Endothelial cell (in vitro differentiated cells): Measurements from ENCODE around the gene RTL5. TPM values are rescaled to one million over a fixed set of nuclear protein-coding genes. Genes with fewer than 3 reads are reported as not detected.

Experiments
- DNase-seq: peaks from one replicate; pipeline ENCODE4 v3.0.0; 2021; ENCODE audit warnings: low spot score
- H3K27ac Mint-ChIP-seq: one replicate; pipeline ENCODE4 v1.8.0; 2021; ENCODE audit warnings: mixed read lengths, inconsistent platforms; ENCODE audit not compliant: unreplicated experiment
- H3K27me3 Mint-ChIP-seq: one replicate; pipeline ENCODE4 v1.8.0; 2021; ENCODE audit warnings: mild to moderate bottlenecking, moderate library complexity, mixed read lengths, inconsistent platforms; ENCODE audit not compliant: unreplicated experiment
- H3K36me3 Mint-ChIP-seq: one replicate; pipeline ENCODE4 v1.8.0; 2021; ENCODE audit warnings: mild to moderate bottlenecking, low read depth, mixed read lengths, inconsistent platforms; ENCODE audit not compliant: unreplicated experiment
- H3K4me1 Mint-ChIP-seq: one replicate; pipeline ENCODE4 v1.8.0; 2021; ENCODE audit warnings: mild to moderate bottlenecking, mixed read lengths, inconsistent platforms; ENCODE audit not compliant: unreplicated experiment
- H3K4me3 Mint-ChIP-seq: one replicate; pipeline ENCODE4 v1.8.0; 2021; ENCODE audit warnings: mild to moderate bottlenecking, mixed read lengths, inconsistent platforms; ENCODE audit not compliant: unreplicated experiment
- H3K9me3 Mint-ChIP-seq: one replicate; pipeline ENCODE4 v1.8.0; 2021; ENCODE audit warnings: mixed read lengths, inconsistent platforms; ENCODE audit not compliant: unreplicated experiment
- CTCF ChIP-seq: fragments of 200-600 bp; sonication (generic); IDR thresholded peaks from one replicate; pipeline ENCODE4 v1.5.0; 2021; ENCODE audit warnings: antibody characterized with exemption; ENCODE audit not compliant: unreplicated experiment
- total RNA-seq: library from RNA; stranded (reverse); fragmentation: NEBNext Ultra II Directional; extraction: Animal tissue kit (Norgen Biotek cat#: 25700); gene quantifications from one replicate; pipeline ENCODE4 v1.2.1, GENCODE V29; 2021; ENCODE audit not compliant: unreplicated experiment

The RTL5 gene
- total RNA-seq, 1 donor from 2014 or later, result 8.5 TPM

DNA sequence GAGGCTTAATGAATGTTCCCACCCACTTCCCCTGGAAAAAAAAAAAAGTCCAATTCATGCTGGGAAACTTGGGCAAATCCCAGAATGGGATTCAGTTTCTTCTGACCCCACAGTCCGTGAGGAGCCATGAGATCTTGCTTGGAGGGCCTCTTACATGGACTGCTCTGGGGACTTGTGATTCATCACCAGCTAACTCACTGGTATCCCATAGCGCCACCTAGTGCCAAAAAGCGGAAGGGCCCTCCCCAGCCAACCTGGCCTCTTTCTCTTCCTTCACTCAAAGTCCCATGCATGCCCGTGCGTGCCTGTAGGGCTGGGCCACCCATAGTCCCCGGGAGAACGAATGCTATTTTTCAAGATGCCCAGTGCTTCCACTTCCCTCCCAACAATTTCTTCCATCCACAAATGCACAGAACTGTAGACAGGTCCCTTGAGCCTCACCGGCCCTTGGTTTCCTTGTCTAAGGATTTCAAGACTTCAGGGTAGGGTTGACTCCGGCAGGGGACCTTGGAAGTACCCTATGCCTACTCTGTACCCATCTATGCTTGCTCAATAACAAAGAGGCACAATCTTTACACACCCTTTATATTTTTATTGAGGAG is 5.1 kb downstream of the RTL5 start:
- no peak overlapping the region for H3K4me3 Mint-ChIP-seq
- peaks cover 18% of the 10 kb centered on the region for H3K36me3 Mint-ChIP-seq
- H3K27me3 Mint-ChIP-seq, result peaks cover 6% of the 10 kb centered on the region
- TF ChIP-seq CTCF, result peak; percentile 72
- peaks cover 71% of the 10 kb centered on the region for H3K4me1 Mint-ChIP-seq
- H3K9me3 Mint-ChIP-seq, result no peaks in the 10 kb centered on the region
- peak overlapping the region; percentile 68 for H3K27ac Mint-ChIP-seq
- peak; percentile 79 for DNase-seq

- Mint-ChIP-seq H3K9me3 (no peaks in the 10 kb centered on the region), H3K4me3 (no peak overlapping the region), H3K36me3 (peaks cover 18% of the 10 kb centered on the region), H3K27me3 (peaks cover 6% of the 10 kb centered on the region), H3K27ac (peak overlapping the region; percentile 68), H3K4me1 (peaks cover 73% of the 10 kb centered on the region)
- no peak for DNase-seq
- no peak for TF ChIP-seq CTCF
Observed at GRCh38 chrX:72126048-72126415, 5.7 kb downstream of the RTL5 start.

DNA sequence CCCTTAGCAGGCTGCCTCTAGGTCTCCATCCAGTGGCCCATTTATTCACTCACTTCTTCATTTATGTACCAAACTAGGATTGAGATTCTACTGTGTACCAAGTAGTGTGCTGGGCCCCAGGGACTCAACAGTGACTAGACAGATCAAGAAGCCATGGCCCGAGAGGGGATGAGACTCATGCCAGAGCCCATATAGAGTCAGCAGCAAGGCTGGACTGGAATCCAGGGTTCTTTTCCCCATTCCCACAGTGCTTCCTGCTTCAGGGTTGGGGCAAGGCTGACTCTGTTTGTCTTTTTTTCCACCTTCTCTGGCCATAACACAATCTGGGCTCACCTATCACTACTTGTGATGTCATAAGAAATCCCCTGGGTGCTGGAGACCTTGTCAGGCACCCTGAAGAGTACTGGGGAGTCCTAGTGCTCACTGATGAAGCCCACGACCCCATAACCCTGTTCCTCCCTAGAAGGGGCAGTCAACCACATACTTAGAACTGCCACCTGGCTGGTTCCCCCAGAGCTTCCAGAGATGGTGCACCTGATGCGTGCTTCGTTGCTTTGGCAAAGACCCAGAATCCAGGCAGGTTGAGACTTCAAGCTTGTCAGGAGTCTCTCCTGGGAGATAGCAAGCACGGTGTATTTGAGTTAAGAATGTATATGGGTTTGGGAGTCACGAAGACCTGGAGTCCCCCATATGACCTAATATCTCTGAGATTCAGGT is 6.2 kb downstream of the RTL5 start:
- DNase-seq, result no peak
- H3K36me3 Mint-ChIP-seq, result peaks cover 16% of the 10 kb centered on the region
- peaks cover 76% of the 10 kb centered on the region for H3K4me1 Mint-ChIP-seq
- no peak for TF ChIP-seq CTCF
- peak overlapping the region; percentile 95 for H3K27ac Mint-ChIP-seq
- H3K9me3 Mint-ChIP-seq, result no peaks in the 10 kb centered on the region
- peak overlapping the region; percentile 21 for H3K4me3 Mint-ChIP-seq
- peaks cover 6% of the 10 kb centered on the region for H3K27me3 Mint-ChIP-seq

DNA sequence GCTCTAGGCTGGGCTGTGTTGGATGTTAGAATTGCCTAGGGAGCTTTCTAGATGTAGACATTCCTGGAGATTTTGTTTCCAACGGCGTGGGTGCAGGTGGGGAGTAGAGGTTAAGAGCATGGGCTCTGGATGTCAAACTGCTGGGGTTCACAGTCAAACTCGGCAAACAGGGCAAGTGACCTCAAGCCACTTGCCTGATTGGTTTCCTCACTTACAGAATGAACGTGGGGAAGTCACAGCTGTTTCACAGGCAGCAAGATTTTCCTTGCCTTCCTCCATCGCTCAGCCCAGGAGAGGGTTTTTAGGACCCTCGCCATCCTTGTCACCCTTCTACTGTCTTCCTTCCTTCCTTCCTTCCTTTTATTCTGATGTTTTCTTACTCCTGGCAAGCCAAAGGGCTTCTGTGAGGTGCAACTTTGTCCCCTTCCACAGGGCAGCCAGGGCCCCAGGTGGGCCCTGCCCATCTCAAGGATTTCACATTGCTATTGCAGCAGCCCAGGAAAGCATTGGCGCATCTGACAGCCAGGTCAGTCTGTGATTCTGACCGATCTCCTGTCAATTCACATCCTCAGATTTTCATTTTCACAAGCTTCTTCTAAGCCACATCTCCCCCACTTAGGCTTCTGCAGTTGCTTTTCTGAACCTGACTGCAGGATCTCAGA is 7.0 kb downstream of the RTL5 start:
- no peak for DNase-seq
- H3K27me3 Mint-ChIP-seq, result peaks cover 6% of the 10 kb centered on the region
- TF ChIP-seq CTCF, result no peak
- H3K36me3 Mint-ChIP-seq, result peaks cover 9% of the 10 kb centered on the region
- peak overlapping the region; percentile 95 for H3K27ac Mint-ChIP-seq
- H3K4me1 Mint-ChIP-seq, result peaks cover 68% of the 10 kb centered on the region
- peak overlapping the region; percentile 76 for H3K4me3 Mint-ChIP-seq
- no peaks in the 10 kb centered on the region for H3K9me3 Mint-ChIP-seq
